Right lobe of liver (tissue), 4 donors: Measurements from ENCODE around the gene FGF22.

Experiments
- CTCF ChIP-seq, 4 donors: fragments of 200-600 bp in 3 of 4; fragments of 450-650 bp in 1 of 4; IDR thresholded peaks; one replicate each; pipeline versions ENCODE4 v1.5.1 to v1.8.0; 2016 to 2022; ENCODE audit warnings: antibody characterized with exemption in 4 of 4, mild to moderate bottlenecking in 2 of 4
- POLR2A ChIP-seq: fragments of 450-650 bp; IDR thresholded peaks from one replicate; pipeline ENCODE4 v1.6.1; 2017; ENCODE audit warnings: antibody characterized with exemption, mild to moderate bottlenecking
- donor health status: DM: no; HTN: no; CAD: no.
- donor health status: DM: no; HTN: no; CAD: no.
- donor health status: DM: no; HTN: yes; CAD: no.

DNA sequence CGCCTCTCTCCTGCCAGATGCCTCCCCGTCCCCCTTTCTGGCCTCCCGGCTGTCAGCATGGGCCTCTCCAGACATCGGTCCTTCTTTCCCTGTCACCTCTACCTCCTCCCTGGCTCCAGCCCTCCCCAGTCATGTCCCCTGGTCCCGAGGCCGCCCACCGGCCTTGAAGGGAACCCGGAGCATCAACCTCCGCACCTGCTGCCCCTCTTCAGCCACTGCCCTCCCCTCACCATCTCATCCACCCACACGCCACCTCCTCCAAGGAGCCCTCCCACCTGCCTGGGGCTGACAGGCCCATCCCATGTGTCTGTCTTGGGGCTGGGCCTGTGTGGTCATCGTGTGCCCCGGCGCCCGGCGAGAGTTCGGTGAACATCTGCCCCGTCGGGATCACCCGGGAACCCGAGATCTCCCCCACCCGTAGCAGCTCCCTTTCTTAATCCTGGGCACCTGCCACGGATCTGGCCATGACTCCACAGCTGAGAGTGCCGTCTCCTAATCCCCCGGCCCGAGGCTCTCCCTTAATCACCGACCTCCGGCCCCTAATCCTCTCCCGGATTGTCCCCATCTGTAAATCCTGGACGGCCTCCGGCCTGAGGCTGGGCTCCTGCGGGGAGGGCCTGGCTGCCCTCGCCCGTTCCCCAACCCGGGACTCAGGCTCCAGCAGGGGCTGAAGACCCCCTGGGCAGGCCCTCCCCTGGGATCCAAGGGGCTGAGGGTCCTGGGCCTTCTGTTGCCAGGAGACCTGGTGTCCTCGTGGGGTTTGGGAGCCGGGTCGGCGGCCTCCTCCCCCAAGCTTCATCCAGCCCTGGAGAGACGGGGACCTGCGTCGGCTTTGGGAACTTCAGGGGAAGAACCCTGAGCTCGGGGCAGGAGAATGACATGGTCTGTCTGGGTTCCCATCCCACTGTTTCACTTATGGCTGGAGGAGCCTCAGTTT, 44.1 kb upstream of the FGF22 start:
- TF ChIP-seq CTCF (IDR thresholded peaks at IDR 0.05) (no peak), POLR2A (no peak)
